Ectodermal cell (in vitro differentiated cells): ENCODE results near the gene SLC17A7.

Experiments
- H3K27ac ChIP-seq: 2 replicates; pipeline ENCODE4 v1.7.0; 2013; ENCODE audit warnings: mild to moderate bottlenecking, low read depth, low read length; ENCODE audit not compliant: insufficient read depth, poor library complexity, severe bottlenecking
- H3K27me3 ChIP-seq: 2 replicates; pipeline ENCODE4 v1.7.0; 2013; ENCODE audit warnings: mild to moderate bottlenecking, low read length; ENCODE audit not compliant: insufficient read depth, control insufficient read depth, poor library complexity, severe bottlenecking
- H3K36me3 ChIP-seq: one replicate; pipeline ENCODE4 v1.7.0; 2013; ENCODE audit warnings: low read length; ENCODE audit not compliant: control insufficient read depth, insufficient read depth
- H3K4me1 ChIP-seq: one replicate; pipeline ENCODE4 v1.7.0; 2013; ENCODE audit warnings: low read length; ENCODE audit not compliant: control insufficient read depth, insufficient read depth
- H3K4me3 ChIP-seq: 2 replicates; pipeline ENCODE4 v1.7.0; 2013; ENCODE audit warnings: low read depth, low read length, control low read depth; ENCODE audit not compliant: insufficient read depth
- H3K9me3 ChIP-seq: 2 replicates; pipeline ENCODE4 v1.7.0; 2013; ENCODE audit warnings: mild to moderate bottlenecking, low read length, moderate library complexity; ENCODE audit not compliant: control insufficient read depth
- WGBS, 2 experiments: methylation state at CpG; one replicate each; pipeline ENCODE4 v1.1.7; 2013; ENCODE audit warnings: missing lambda C conversion rate in 2 of 2; 5-methylcytosine and 5-hydroxymethylcytosine counted together

The SLC17A7 gene

GRCh38 chr19:49436381-49437017 is 4.8 kb downstream of the SLC17A7 start:
- 66 to 69% methylated on average over 42 of the region's 42 CpGs for WGBS, 2 experiments
- Histone ChIP-seq H3K4me3 (no peak overlapping the region), H3K27me3 (peaks cover 97% of the 10 kb centered on the region), H3K4me1 (no peaks in the 10 kb centered on the region), H3K27ac (no peak overlapping the region), H3K36me3 (no peaks in the 10 kb centered on the region), H3K9me3 (no peaks in the 10 kb centered on the region)

GRCh38 chr19:49435670-49436069 is 5.7 kb downstream of the SLC17A7 start:
- peaks cover 5% of the 10 kb centered on the region for H3K4me1 ChIP-seq
- peaks cover 96% of the 10 kb centered on the region for H3K27me3 ChIP-seq
- no peaks in the 10 kb centered on the region for H3K36me3 ChIP-seq
- H3K9me3 ChIP-seq: no peaks in the 10 kb centered on the region
- H3K4me3 ChIP-seq: no peak overlapping the region
- 93 to 94% methylated on average over 10 of the region's 10 CpGs for WGBS, 2 experiments
- H3K27ac ChIP-seq: no peak overlapping the region

DNA sequence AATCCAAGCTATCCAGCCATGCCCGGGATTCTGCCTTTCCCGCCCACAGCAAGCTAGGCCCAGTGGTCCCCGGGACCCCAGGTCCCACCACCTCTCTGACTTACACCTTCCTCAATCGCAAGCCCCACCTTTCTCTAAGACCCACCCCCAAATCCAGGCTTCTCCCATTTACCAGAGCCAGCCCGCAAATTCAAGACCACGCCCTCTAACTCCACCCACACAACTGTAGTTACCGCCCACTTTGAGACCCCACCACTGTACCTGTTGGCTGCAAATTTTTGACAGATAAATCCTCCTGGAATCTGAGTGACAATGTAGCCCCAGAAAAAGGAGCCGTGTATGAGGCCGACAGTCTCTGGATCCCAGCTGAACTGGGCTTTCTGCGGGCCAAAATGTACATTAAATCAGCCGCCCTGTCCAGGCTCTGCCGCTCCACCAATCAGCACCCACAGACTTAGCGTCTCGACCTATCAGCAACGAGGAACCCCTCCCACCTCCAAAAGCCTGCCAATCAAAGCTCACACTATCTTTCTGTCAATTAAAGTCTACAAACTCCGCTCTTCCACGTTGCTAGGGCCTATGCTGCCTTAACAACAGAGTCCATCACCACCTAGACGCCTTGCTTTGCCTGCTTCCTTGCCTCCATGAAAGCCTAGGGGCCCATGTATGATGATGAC is 6.3 kb downstream of the SLC17A7 start:
- Histone ChIP-seq H3K4me3 (no peak overlapping the region), H3K9me3 (no peaks in the 10 kb centered on the region), H3K27me3 (peaks cover 96% of the 10 kb centered on the region), H3K27ac (no peak overlapping the region), H3K4me1 (peaks cover 5% of the 10 kb centered on the region), H3K36me3 (no peaks in the 10 kb centered on the region)
- 91% methylated on average over 18 of the region's 18 CpGs for WGBS, 2 experiments

GRCh38 chr19:49433240-49433901 is 8.0 kb downstream of the SLC17A7 start:
- peaks cover 8% of the 10 kb centered on the region for H3K4me1 ChIP-seq
- H3K36me3 ChIP-seq: no peaks in the 10 kb centered on the region
- WGBS, 2 experiments: 69 to 72% methylated on average over 31 of the region's 31 CpGs
- no peak overlapping the region for H3K4me3 ChIP-seq
- peaks cover 96% of the 10 kb centered on the region for H3K27me3 ChIP-seq
- H3K9me3 ChIP-seq: no peaks in the 10 kb centered on the region
- H3K27ac ChIP-seq: no peak overlapping the region

GRCh38 chr19:49432141-49433073 is 8.9 kb downstream of the SLC17A7 start:
- Histone ChIP-seq H3K27me3 (peaks cover 96% of the 10 kb centered on the region), H3K36me3 (no peaks in the 10 kb centered on the region)
- WGBS, 2 experiments: 16% methylated on average over 63 of the region's 63 CpGs

GRCh38 chr19:49431330-49431749 is 10.0 kb downstream of the SLC17A7 start:
- WGBS, 2 experiments: 79 to 85% methylated on average over 28 to 29 of the region's 29 CpGs
- Histone ChIP-seq H3K4me1 (peaks cover 12% of the 10 kb centered on the region), H3K9me3 (no peaks in the 10 kb centered on the region), H3K36me3 (no peaks in the 10 kb centered on the region), H3K4me3 (no peak overlapping the region), H3K27me3 (peaks cover 96% of the 10 kb centered on the region), H3K27ac (no peak overlapping the region)

More at GRCh38 chr19:49432141-49433073, 8.9 kb downstream of the SLC17A7 start:
- Histone ChIP-seq H3K27ac (no peak overlapping the region), H3K4me3 (peak overlapping the region; percentile 13), H3K4me1 (peaks cover 8% of the 10 kb centered on the region), H3K9me3 (no peaks in the 10 kb centered on the region)

GRCh38 chr19:49430678-49431329 is 10.5 kb downstream of the SLC17A7 start:
- Histone ChIP-seq H3K27me3 (peaks cover 96% of the 10 kb centered on the region), H3K9me3 (no peaks in the 10 kb centered on the region), H3K4me3 (no peak overlapping the region), H3K27ac (no peak overlapping the region), H3K4me1 (peaks cover 17% of the 10 kb centered on the region), H3K36me3 (no peaks in the 10 kb centered on the region)
- 75 to 80% methylated on average over 28 of the region's 28 CpGs for WGBS, 2 experiments

GRCh38 chr19:49430172-49430677 is 11.1 kb downstream of the SLC17A7 start:
- Histone ChIP-seq H3K36me3 (no peaks in the 10 kb centered on the region), H3K4me3 (no peak overlapping the region), H3K27ac (no peak overlapping the region), H3K9me3 (no peaks in the 10 kb centered on the region), H3K27me3 (peaks cover 96% of the 10 kb centered on the region), H3K4me1 (peaks cover 21% of the 10 kb centered on the region)
- 83 to 84% methylated on average over 9 of the region's 9 CpGs for WGBS, 2 experiments
